ENCODE measurements around the gene REPIN1.

Gene REPIN1

GRCh38 chr7:150368096-150368883 is at the start of gene REPIN1:
Gene REPIN1 (plus strand): TSS chr7:150368822. CDS start chr7:150369712, 890 bp downstream.
- TF ChIP-seq EZH2 (optimal IDR thresholded peaks at IDR 0.05; ENCODE audit: low read depth, low read length) (no peak), EZH2phosphoT487 (IDR thresholded peaks at IDR 0.05; ENCODE audit: low read length) (no peak)
- TF ChIP-seq, protein P1, sequence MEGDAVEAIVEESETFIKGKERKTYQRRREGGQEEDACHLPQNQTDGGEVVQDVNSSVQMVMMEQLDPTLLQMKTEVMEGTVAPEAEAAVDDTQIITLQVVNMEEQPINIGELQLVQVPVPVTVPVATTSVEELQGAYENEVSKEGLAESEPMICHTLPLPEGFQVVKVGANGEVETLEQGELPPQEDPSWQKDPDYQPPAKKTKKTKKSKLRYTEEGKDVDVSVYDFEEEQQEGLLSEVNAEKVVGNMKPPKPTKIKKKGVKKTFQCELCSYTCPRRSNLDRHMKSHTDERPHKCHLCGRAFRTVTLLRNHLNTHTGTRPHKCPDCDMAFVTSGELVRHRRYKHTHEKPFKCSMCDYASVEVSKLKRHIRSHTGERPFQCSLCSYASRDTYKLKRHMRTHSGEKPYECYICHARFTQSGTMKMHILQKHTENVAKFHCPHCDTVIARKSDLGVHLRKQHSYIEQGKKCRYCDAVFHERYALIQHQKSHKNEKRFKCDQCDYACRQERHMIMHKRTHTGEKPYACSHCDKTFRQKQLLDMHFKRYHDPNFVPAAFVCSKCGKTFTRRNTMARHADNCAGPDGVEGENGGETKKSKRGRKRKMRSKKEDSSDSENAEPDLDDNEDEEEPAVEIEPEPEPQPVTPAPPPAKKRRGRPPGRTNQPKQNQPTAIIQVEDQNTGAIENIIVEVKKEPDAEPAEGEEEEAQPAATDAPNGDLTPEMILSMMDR (IDR thresholded peaks at IDR 0.05; ENCODE audit: low read length): no peak
- Histone ChIP-seq H3F3A (ENCODE audit: insufficient read depth, low read length) (peaks cover 59% of the 10 kb centered on the region), H3K27ac (ENCODE audit: low read length) (peak within 1 kb of the TSS; percentile 99), H3K9me3 (replicated peaks; ENCODE audit: insufficient read depth, low read length) (no peaks in the 10 kb centered on the region), H3K27me3 (replicated peaks; ENCODE audit: insufficient read depth, low read length) (no peaks in the 10 kb centered on the region), H2AFZ (ENCODE audit: low read length) (peak within 1 kb of the TSS; percentile 39), H3K4me3 (ENCODE audit: low read length) (peak within 1 kb of the TSS; percentile 99), H3K4me2 (ENCODE audit: low read depth, low read length) (peak within 1 kb of the TSS; percentile 98), H3K4me1 (ENCODE audit: low read length) (peaks cover 61% of the 10 kb centered on the region), H3K79me2 (ENCODE audit: low read length) (peaks cover 46% of the 10 kb centered on the region), H3K9ac (ENCODE audit: low read length) (peak within 1 kb of the TSS; percentile 100), H3K9me2 (replicated peaks; ENCODE audit: insufficient read depth, low read length) (no peaks in the 10 kb centered on the region), H4K20me1 (ENCODE audit: insufficient read depth, low read length) (no peaks in the 10 kb centered on the region), H3K36me3 (replicated peaks; ENCODE audit: insufficient read depth, low read length) (0 out of 2 replicates have a peak, but pooled peaks cover 7% of the 10 kb centered on the region)
- peak; percentile 97 for DNase-seq

GRCh38 chr7:150321788-150322113 is 46.9 kb upstream of the REPIN1 start:
- no peak for DNase-seq
- Histone ChIP-seq H3K27ac (ENCODE audit: low read length) (peak overlapping the region; percentile 14; the same call in 1 of the 2 replicates), H3K4me3 (ENCODE audit: low read length) (peak overlapping the region; percentile 78), H3K4me1 (ENCODE audit: low read length) (peaks cover 30% of the 10 kb centered on the region), H3K36me3 (replicated peaks; ENCODE audit: insufficient read depth, low read length) (no peaks in the 10 kb centered on the region), H3K27me3 (replicated peaks; ENCODE audit: insufficient read depth, low read length) (no peaks in the 10 kb centered on the region), H3K9me3 (replicated peaks; ENCODE audit: insufficient read depth, low read length) (no peaks in the 10 kb centered on the region), H3K9me2 (replicated peaks; ENCODE audit: insufficient read depth, low read length) (no peaks in the 10 kb centered on the region), H3F3A (ENCODE audit: insufficient read depth, low read length) (peaks cover 14% of the 10 kb centered on the region), H2AFZ (ENCODE audit: low read length) (no peak overlapping the region), H3K9ac (ENCODE audit: low read length) (no peak overlapping the region), H3K79me2 (ENCODE audit: low read length) (peaks cover 43% of the 10 kb centered on the region), H4K20me1 (ENCODE audit: insufficient read depth, low read length) (no peaks in the 10 kb centered on the region), H3K4me2 (ENCODE audit: low read depth, low read length) (peak overlapping the region; percentile 80)
- TF ChIP-seq EZH2 (optimal IDR thresholded peaks at IDR 0.05; ENCODE audit: low read depth, low read length) (no peak), EZH2phosphoT487 (IDR thresholded peaks at IDR 0.05; ENCODE audit: low read length) (no peak)
- TF ChIP-seq, protein P1 (IDR thresholded peaks at IDR 0.05; ENCODE audit: low read length): no peak

- Histone ChIP-seq H3K27me3 (replicated peaks; ENCODE audit: insufficient read depth, low read length) (no peaks in the 10 kb centered on the region), H3K9me3 (replicated peaks; ENCODE audit: insufficient read depth, low read length) (no peaks in the 10 kb centered on the region), H3K79me2 (ENCODE audit: low read length) (peaks cover 43% of the 10 kb centered on the region), H3K9me2 (replicated peaks; ENCODE audit: insufficient read depth, low read length) (no peaks in the 10 kb centered on the region), H3K4me1 (ENCODE audit: low read length) (peaks cover 30% of the 10 kb centered on the region), H3K4me2 (ENCODE audit: low read depth, low read length) (peak overlapping the region; percentile 80), H3K27ac (ENCODE audit: low read length) (peak overlapping the region; percentile 57; the same call in 1 of the 2 replicates), H3K9ac (ENCODE audit: low read length) (peak overlapping the region; percentile 88), H4K20me1 (ENCODE audit: insufficient read depth, low read length) (no peaks in the 10 kb centered on the region), H3K4me3 (ENCODE audit: low read length) (peak overlapping the region; percentile 78), H3K36me3 (replicated peaks; ENCODE audit: insufficient read depth, low read length) (no peaks in the 10 kb centered on the region), H3F3A (ENCODE audit: insufficient read depth, low read length) (peaks cover 14% of the 10 kb centered on the region), H2AFZ (ENCODE audit: low read length) (peak overlapping the region; percentile 64)
- DNase-seq: peak; percentile 40
- no peak for TF ChIP-seq EZH2phosphoT487 (IDR thresholded peaks at IDR 0.05; ENCODE audit: low read length)
- no peak for TF ChIP-seq EZH2 (optimal IDR thresholded peaks at IDR 0.05; ENCODE audit: low read depth, low read length)
- TF ChIP-seq, protein P1 (IDR thresholded peaks at IDR 0.05; ENCODE audit: low read length): no peak
Observed at GRCh38 chr7:150322114-150322832, 46.3 kb upstream of the REPIN1 start.

Measured in MM.1S (cell line).